Endothelial cell of umbilical vein (primary cell): Measurements from ENCODE around the gene FAM3C.

Source experiments
- EZH2 ChIP-seq: IDR thresholded peaks from 2 replicates; pipeline ENCODE4 v1.6.1; 2012; ENCODE audit warnings: borderline replicate concordance, low read depth, mild to moderate bottlenecking, moderate library complexity, low read length, inconsistent platforms; ENCODE audit not compliant: severe bottlenecking
- FOS ChIP-seq: IDR thresholded peaks from 2 replicates; pipeline ENCODE4 v1.6.1; 2011; ENCODE audit warnings: mild to moderate bottlenecking, low read length, moderate library complexity, borderline replicate concordance; ENCODE audit not compliant: insufficient read depth
- GATA2 ChIP-seq: IDR thresholded peaks from 2 replicates; pipeline ENCODE4 v1.7.0; 2011; ENCODE audit warnings: low read depth, mild to moderate bottlenecking, moderate library complexity, mixed read lengths, low read length; ENCODE audit not compliant: insufficient read length, insufficient read depth
- JUN ChIP-seq: IDR thresholded peaks from 2 replicates; pipeline ENCODE4 v1.6.1; 2011; ENCODE audit warnings: borderline replicate concordance, low read depth; ENCODE audit not compliant: insufficient read length, insufficient read depth
- MYC ChIP-seq: IDR thresholded peaks from one replicate; pipeline ENCODE4 v1.6.1; 2011; ENCODE audit warnings: mild to moderate bottlenecking, low read depth, low read length
- POLR2A ChIP-seq: IDR thresholded peaks from 2 replicates; pipeline ENCODE4 v1.6.1; 2012; ENCODE audit warnings: low read depth, mild to moderate bottlenecking, control low read depth, low read length
- POLR2AphosphoS5 ChIP-seq: IDR thresholded peaks from 2 replicates; pipeline ENCODE4 v1.6.1; 2012; ENCODE audit warnings: low read depth, mild to moderate bottlenecking, control low read depth, low read length, moderate library complexity; ENCODE audit not compliant: insufficient read depth
- TF ChIP-seq, protein P1 (sequence below), 2 donors: IDR thresholded peaks; 1 replicate in 1 of 2; 2 replicates in 1 of 2; pipeline ENCODE4 v1.5.1; 2011; ENCODE audit warnings: low read length in 2 of 2, mild to moderate bottlenecking in 2 of 2, moderate library complexity in 2 of 2, control low read depth in 1 of 2, inconsistent platforms in 1 of 2, low read depth in 1 of 2; ENCODE audit not compliant: insufficient read depth in 1 of 2; ENCODE audit errors: extremely low read depth in 1 of 2

- TF ChIP-seq MYC, result no peak
- TF ChIP-seq, protein P1, sequence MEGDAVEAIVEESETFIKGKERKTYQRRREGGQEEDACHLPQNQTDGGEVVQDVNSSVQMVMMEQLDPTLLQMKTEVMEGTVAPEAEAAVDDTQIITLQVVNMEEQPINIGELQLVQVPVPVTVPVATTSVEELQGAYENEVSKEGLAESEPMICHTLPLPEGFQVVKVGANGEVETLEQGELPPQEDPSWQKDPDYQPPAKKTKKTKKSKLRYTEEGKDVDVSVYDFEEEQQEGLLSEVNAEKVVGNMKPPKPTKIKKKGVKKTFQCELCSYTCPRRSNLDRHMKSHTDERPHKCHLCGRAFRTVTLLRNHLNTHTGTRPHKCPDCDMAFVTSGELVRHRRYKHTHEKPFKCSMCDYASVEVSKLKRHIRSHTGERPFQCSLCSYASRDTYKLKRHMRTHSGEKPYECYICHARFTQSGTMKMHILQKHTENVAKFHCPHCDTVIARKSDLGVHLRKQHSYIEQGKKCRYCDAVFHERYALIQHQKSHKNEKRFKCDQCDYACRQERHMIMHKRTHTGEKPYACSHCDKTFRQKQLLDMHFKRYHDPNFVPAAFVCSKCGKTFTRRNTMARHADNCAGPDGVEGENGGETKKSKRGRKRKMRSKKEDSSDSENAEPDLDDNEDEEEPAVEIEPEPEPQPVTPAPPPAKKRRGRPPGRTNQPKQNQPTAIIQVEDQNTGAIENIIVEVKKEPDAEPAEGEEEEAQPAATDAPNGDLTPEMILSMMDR (IDR thresholded peaks at IDR 0.05; ENCODE audit: extremely low read depth in 1 of 2, insufficient read depth in 1 of 2, low read depth in 1 of 2, low read length in 2 of 2), result no peak
- no peak for TF ChIP-seq POLR2AphosphoS5
- TF ChIP-seq POLR2A, result no peak
- no peak for TF ChIP-seq EZH2
- no peak for TF ChIP-seq FOS
- no peak for TF ChIP-seq JUN
- TF ChIP-seq GATA2, result no peak
Observed at GRCh38 chr7:121431996-121432395, 35.9 kb upstream of the FAM3C start.
